Tibial artery (tissue), 4 donors: ENCODE measurements around the gene STX1A.
"Not testable (repeated sequence)": the region's sequence is repeated elsewhere in the genome, so short reads cannot be mapped to it uniquely, and the experiment has no call there.

Experiments
- DNase-seq, 2 donors: peaks; one replicate each; pipeline ENCODE4 v3.0.0-alpha.2; 2019
- H3K27ac ChIP-seq, 2 donors: fragments of 200-600 bp; sonication (generic) in 1 of 2; 1 replicate in 1 of 2; 2 replicates in 1 of 2; pipeline ENCODE4 v1.5.1; 2018 to 2019; ENCODE audit warnings: mild to moderate bottlenecking in 1 of 2
- H3K27me3 ChIP-seq, 2 donors: fragments of 200-600 bp; sonication (generic) in 1 of 2; one replicate each; pipeline versions ENCODE4 v1.5.1 to v1.6.0; 2016 to 2019
- H3K36me3 ChIP-seq, 3 donors: fragments of 200-600 bp; sonication (generic) in 2 of 3; one replicate each; pipeline ENCODE4 v1.5.1; 2016 to 2019; ENCODE audit warnings: mild to moderate bottlenecking in 2 of 3
- H3K4me1 ChIP-seq, 4 donors: fragments of 200-600 bp; sonication (generic) in 2 of 4; 1 replicate in 3 of 4; 2 replicates in 1 of 4; pipeline ENCODE4 v1.5.1; 2016 to 2019
- H3K4me3 ChIP-seq, 2 donors: fragments of 200-600 bp; sonication (generic) in 1 of 2; 1 replicate in 1 of 2; 2 replicates in 1 of 2; pipeline ENCODE4 v1.5.1; 2018 to 2019; ENCODE audit warnings: mild to moderate bottlenecking in 2 of 2
- H3K9me3 ChIP-seq, 3 donors: fragments of 200-600 bp; sonication (generic) in 1 of 3; one replicate each; pipeline ENCODE4 v1.5.1; 2016 to 2019
- CTCF ChIP-seq, 2 experiments: fragments of 200-600 bp in 1 of 2; fragments of 450-650 bp in 1 of 2; IDR thresholded peaks; one replicate each; pipeline ENCODE4 v1.5.1; 2017 to 2019; ENCODE audit warnings: antibody characterized with exemption in 2 of 2, mild to moderate bottlenecking in 1 of 2, moderate library complexity in 1 of 2
- intact Hi-C: fragments of 100-400 bp; cut with DNase I; formaldehyde crosslinking; loops from one replicate; pipeline ENCODE4 v1.15.0; 2023; ENCODE audit warnings: low total_unique reads

STX1A gene

GRCh38 chr7:73659983-73660382 is 59.5 kb downstream of the STX1A start:
- intact Hi-C loops: no loop called here

DNA sequence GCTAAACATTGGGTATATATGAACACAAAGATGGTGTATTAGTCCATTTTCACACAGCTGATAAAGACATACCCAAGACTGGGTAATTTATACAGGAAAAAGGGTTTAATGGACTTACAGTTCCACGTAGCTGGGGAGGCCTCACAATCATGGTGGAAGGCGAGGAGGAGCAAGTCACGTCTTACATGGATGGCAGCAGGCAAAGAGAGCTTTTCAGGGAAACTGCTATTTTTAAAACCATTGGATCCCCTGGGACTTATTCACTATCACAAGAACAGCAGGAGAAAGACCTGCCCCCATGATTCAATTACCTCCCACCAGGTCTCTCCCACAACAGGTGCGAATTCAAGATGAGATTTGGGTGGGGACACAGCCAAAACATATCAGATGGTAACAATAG is 64.2 kb downstream of the STX1A start:
- H3K27me3 ChIP-seq: peaks cover 0 to 25% of the 10 kb centered on the region in 2 donors
- H3K9me3 ChIP-seq, intact Hi-C loops, H3K4me1 ChIP-seq, H3K4me3 ChIP-seq, DNase-seq, H3K27ac ChIP-seq, H3K36me3 ChIP-seq: not testable (repeated sequence)

More at GRCh38 chr7:73659983-73660382, 59.5 kb downstream of the STX1A start:
- DNase-seq: no peak
- Histone ChIP-seq H3K9me3 (peaks cover 0 to 7% (median 0%) of the 10 kb centered on the region in 3 donors), H3K4me1 (no peaks in the 10 kb centered on the region), H3K36me3 (no peaks in the 10 kb centered on the region), H3K27ac (no peak overlapping the region), H3K27me3 (peaks cover 0 to 11% of the 10 kb centered on the region in 2 donors), H3K4me3 (no peak overlapping the region)
- TF ChIP-seq CTCF (IDR thresholded peaks at IDR 0.05): no peak

GRCh38 chr7:73652541-73652949 is 66.9 kb downstream of the STX1A start:
- peaks cover 0 to 48% of the 10 kb centered on the region in 2 donors for H3K27me3 ChIP-seq
- peaks cover 0 to 8% (median 6%) of the 10 kb centered on the region in 4 donors for H3K4me1 ChIP-seq
- H3K36me3 ChIP-seq: no peaks in the 10 kb centered on the region
- no peak for DNase-seq
- no peaks in the 10 kb centered on the region for H3K9me3 ChIP-seq
- no peak overlapping the region for H3K27ac ChIP-seq
- intact Hi-C loops: no loop called here
- no peak for TF ChIP-seq CTCF (IDR thresholded peaks at IDR 0.05)
- H3K4me3 ChIP-seq: no peak overlapping the region

GRCh38 chr7:73650524-73650923 is 68.9 kb downstream of the STX1A start:
- H3K36me3 ChIP-seq: no peaks in the 10 kb centered on the region
- H3K4me1 ChIP-seq: peaks cover 0 to 11% (median 7%) of the 10 kb centered on the region in 4 donors
- no peak for TF ChIP-seq CTCF (IDR thresholded peaks at IDR 0.05)
- no peak overlapping the region for H3K27ac ChIP-seq
- no peak overlapping the region for H3K4me3 ChIP-seq
- DNase-seq: no peak
- no peaks in the 10 kb centered on the region for H3K9me3 ChIP-seq
- intact Hi-C loops: no loop called here
- peaks cover 0 to 68% of the 10 kb centered on the region in 2 donors for H3K27me3 ChIP-seq

DNA sequence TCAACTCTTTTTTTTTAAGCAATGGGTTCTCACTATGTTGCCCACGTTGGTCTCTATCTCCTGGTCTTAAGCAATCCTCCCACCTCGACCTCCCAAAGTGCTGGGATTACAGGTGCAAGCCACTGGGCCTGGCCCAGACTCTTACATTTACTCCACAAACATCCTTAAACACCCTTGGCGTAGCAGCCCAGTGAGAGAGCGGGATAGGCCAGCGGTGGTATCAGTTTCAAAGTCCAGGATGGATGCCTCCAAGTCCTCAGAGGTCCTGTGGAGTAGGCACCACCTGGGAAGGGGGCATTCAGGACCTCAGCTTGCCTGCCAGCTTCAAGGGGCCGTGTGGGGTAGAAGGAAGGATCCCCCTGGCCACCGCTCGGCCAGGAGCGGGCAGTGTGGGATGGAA is 69.9 kb downstream of the STX1A start:
- no peaks in the 10 kb centered on the region for H3K9me3 ChIP-seq
- DNase-seq: no peak
- no peak overlapping the region for H3K4me3 ChIP-seq
- H3K4me1 ChIP-seq: peaks cover 0 to 11% (median 7%) of the 10 kb centered on the region in 4 donors
- H3K27ac ChIP-seq: no peak overlapping the region
- H3K36me3 ChIP-seq: no peaks in the 10 kb centered on the region
- TF ChIP-seq CTCF (IDR thresholded peaks at IDR 0.05): no peak
- peaks cover 0 to 77% of the 10 kb centered on the region in 2 donors for H3K27me3 ChIP-seq
- intact Hi-C loops: no loop called here
